Measurements from ENCODE around the gene NAP1L4.

The NAP1L4 gene

DNA sequence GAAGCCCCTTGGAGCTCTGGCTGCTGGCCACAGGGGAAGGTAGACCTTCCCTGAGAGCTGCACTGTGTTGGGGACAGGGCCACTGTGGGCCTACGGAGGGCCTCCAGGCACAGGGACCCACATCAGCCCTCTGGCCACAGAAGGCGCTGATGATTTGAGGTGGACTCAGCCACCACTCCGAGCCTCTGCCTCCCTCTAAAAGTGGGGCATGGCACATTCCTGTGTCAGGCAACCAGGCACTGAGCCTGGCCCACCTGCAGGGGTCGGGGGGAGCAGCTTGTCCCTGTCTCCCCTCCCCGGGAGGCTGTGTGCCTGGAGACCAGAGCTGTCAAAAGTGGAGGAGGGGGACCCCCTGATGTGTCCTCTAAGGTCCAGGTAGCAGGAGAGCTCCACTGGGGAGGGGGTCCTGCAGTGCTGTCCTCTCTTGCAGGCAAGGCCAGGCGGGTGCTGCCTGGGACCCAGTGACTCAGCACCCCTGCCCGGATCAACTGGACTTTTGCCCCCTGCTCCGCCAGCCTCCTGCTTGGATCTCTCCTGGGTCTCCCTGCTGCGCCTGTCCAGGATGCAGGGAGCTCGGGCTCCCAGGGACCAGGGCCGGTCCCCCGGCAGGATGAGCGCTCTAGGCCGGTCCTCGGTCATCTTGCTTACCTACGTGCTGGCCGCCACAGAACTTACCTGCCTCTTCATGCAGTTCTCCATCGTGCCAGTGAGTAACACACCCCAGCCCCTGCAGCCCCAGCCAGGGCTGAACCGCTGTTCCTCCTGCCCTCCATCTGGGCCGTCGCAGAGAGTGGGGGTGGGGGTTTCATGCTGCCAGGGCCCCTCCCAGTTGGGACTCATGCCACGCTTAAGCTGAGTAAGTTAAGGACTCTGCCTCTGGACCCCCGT is 89.1 kb downstream of the NAP1L4 start:
- no peak overlapping the region for H3K27ac ChIP-seq (ENCODE audit: low read length)

DNA sequence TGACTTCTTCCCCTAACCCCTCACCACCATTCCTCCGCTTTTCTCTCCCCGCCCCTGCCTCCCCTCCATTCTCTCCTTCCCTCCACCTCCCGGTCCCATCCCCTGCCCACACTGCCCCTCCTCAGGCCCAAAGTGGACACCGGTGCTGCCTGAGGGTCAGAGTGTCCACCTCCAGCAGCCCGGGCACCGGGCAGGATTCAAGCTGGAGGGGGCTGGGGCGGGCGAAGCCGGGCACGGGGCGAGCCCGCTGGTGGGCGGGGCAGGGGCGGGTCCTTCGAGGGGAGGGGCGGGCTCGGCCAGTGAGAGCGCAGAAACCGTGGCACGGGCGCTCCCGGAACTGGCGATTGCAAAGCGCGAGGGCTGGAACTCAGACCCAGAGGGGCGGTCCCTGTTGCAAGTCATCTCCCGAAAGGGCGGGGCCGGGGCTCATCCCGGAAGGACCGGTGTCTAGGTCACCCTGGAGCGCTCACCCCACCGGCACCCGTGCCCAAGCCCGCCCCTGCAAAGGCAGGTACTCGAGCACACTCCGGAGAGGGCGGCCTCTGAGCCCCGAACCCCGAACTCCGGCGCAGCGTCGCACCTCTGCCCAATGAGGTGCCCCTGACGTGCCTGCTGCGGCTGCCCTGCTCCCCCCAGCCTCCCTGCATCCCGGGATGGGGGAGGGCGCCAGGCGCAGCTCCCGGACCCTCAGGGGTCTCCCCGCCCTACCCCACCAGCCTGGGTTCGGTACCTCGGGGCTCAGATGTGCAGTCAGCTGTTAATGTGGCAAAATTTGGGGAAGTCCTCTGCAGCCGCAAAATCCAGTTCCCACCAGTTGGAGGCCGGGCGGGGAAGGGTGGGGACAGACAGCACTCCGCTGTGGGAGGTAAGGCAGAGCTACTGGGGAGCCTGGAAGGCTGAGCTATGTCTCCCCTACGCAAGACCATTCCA is 90.0 kb downstream of the NAP1L4 start:
- H3K36me3 ChIP-seq (replicated peaks; ENCODE audit: insufficient read depth, low read length), result no peaks in the 10 kb centered on the region
- peaks cover 20% of the 10 kb centered on the region for H3K4me1 ChIP-seq (ENCODE audit: low read length)
- H2AFZ ChIP-seq (ENCODE audit: low read length), result peak overlapping the region; percentile 93
- TF ChIP-seq EZH2 (optimal IDR thresholded peaks at IDR 0.05; ENCODE audit: low read depth, low read length) (no peak), EZH2phosphoT487 (IDR thresholded peaks at IDR 0.05; ENCODE audit: low read length) (no peak)
- TF ChIP-seq, protein P1, sequence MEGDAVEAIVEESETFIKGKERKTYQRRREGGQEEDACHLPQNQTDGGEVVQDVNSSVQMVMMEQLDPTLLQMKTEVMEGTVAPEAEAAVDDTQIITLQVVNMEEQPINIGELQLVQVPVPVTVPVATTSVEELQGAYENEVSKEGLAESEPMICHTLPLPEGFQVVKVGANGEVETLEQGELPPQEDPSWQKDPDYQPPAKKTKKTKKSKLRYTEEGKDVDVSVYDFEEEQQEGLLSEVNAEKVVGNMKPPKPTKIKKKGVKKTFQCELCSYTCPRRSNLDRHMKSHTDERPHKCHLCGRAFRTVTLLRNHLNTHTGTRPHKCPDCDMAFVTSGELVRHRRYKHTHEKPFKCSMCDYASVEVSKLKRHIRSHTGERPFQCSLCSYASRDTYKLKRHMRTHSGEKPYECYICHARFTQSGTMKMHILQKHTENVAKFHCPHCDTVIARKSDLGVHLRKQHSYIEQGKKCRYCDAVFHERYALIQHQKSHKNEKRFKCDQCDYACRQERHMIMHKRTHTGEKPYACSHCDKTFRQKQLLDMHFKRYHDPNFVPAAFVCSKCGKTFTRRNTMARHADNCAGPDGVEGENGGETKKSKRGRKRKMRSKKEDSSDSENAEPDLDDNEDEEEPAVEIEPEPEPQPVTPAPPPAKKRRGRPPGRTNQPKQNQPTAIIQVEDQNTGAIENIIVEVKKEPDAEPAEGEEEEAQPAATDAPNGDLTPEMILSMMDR (IDR thresholded peaks at IDR 0.05; ENCODE audit: low read length), result no peak
- H3K4me3 ChIP-seq (ENCODE audit: low read length), result peak overlapping the region; percentile 92
- peak overlapping the region; percentile 91 for H3K9ac ChIP-seq (ENCODE audit: low read length)
- peak overlapping the region; percentile 56; the same call in 1 of the 2 replicates for H3K27ac ChIP-seq (ENCODE audit: low read length)
- H3K9me2 ChIP-seq (replicated peaks; ENCODE audit: insufficient read depth, low read length), result no peaks in the 10 kb centered on the region
- H3K79me2 ChIP-seq (ENCODE audit: low read length), result no peaks in the 10 kb centered on the region
- H3F3A ChIP-seq (ENCODE audit: insufficient read depth, low read length), result 0 out of 2 replicates have a peak, but pooled peaks cover 2% of the 10 kb centered on the region
- no peaks in the 10 kb centered on the region for H4K20me1 ChIP-seq (ENCODE audit: insufficient read depth, low read length)
- H3K27me3 ChIP-seq (replicated peaks; ENCODE audit: insufficient read depth, low read length), result no peaks in the 10 kb centered on the region
- peak; percentile 98 for DNase-seq
- H3K9me3 ChIP-seq (replicated peaks; ENCODE audit: insufficient read depth, low read length), result no peaks in the 10 kb centered on the region
- peak overlapping the region; percentile 91 for H3K4me2 ChIP-seq (ENCODE audit: low read depth, low read length)

More for the DNA sequence above, 89.1 kb downstream of the NAP1L4 start:
- no peaks in the 10 kb centered on the region for H4K20me1 ChIP-seq (ENCODE audit: insufficient read depth, low read length)
- peaks cover 19% of the 10 kb centered on the region for H3K4me1 ChIP-seq (ENCODE audit: low read length)
- peak overlapping the region; percentile 93; the same call in 1 of the 2 replicates for H2AFZ ChIP-seq (ENCODE audit: low read length)
- H3K4me2 ChIP-seq (ENCODE audit: low read depth, low read length), result peak overlapping the region; percentile 91
- H3K9me3 ChIP-seq (replicated peaks; ENCODE audit: insufficient read depth, low read length), result no peaks in the 10 kb centered on the region
- H3F3A ChIP-seq (ENCODE audit: insufficient read depth, low read length), result 0 out of 2 replicates have a peak, but pooled peaks cover 2% of the 10 kb centered on the region
- no peaks in the 10 kb centered on the region for H3K36me3 ChIP-seq (replicated peaks; ENCODE audit: insufficient read depth, low read length)
- H3K9me2 ChIP-seq (replicated peaks; ENCODE audit: insufficient read depth, low read length), result no peaks in the 10 kb centered on the region
- no peaks in the 10 kb centered on the region for H3K27me3 ChIP-seq (replicated peaks; ENCODE audit: insufficient read depth, low read length)
- DNase-seq, result no peak
- H3K79me2 ChIP-seq (ENCODE audit: low read length), result no peaks in the 10 kb centered on the region
- H3K9ac ChIP-seq (ENCODE audit: low read length), result peak overlapping the region; percentile 91
- peak overlapping the region; percentile 92 for H3K4me3 ChIP-seq (ENCODE audit: low read length)
- TF ChIP-seq, protein P1 (IDR thresholded peaks at IDR 0.05; ENCODE audit: low read length), result no peak
- TF ChIP-seq EZH2phosphoT487 (IDR thresholded peaks at IDR 0.05; ENCODE audit: low read length) (no peak), EZH2 (optimal IDR thresholded peaks at IDR 0.05; ENCODE audit: low read depth, low read length) (no peak)

DNA sequence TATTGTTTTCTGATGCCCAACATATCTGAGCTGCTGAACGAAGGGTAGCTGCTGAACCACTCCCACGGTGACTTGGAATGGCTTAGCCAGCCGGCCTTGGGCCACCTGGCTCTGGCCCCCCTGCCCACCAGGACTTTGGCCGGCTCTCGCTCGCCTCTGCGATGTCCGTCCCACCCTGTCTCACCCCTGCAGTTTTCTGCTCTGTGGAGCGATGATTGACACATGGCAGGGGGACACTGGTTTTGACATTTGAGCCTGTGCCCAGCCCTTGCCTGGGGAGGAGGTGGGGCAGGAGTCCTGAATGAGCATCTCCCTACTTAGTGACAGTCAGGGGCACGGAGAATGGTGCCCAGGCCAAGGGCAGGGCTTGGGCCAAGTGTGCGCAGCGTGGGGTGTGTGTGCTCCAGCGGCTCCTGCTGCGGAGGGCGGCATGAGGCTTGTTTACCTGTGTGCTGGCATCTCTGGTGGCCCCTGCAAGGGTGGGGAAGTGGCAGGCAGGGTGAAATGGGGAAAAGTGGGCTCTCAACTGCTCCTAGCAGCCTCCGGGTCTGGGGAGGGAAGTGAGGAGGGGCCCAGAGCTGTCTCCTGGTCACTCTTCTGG is 90.8 kb downstream of the NAP1L4 start:
- no peaks in the 10 kb centered on the region for H3K9me3 ChIP-seq (replicated peaks; ENCODE audit: insufficient read depth, low read length)
- no peaks in the 10 kb centered on the region for H3K79me2 ChIP-seq (ENCODE audit: low read length)
- H3K4me2 ChIP-seq (ENCODE audit: low read depth, low read length), result peak overlapping the region; percentile 91
- DNase-seq, result no peak
- peaks cover 20% of the 10 kb centered on the region for H3K4me1 ChIP-seq (ENCODE audit: low read length)
- no peaks in the 10 kb centered on the region for H4K20me1 ChIP-seq (ENCODE audit: insufficient read depth, low read length)
- peak overlapping the region; percentile 68 for H3K9ac ChIP-seq (ENCODE audit: low read length)
- TF ChIP-seq EZH2phosphoT487 (IDR thresholded peaks at IDR 0.05; ENCODE audit: low read length) (no peak), EZH2 (optimal IDR thresholded peaks at IDR 0.05; ENCODE audit: low read depth, low read length) (no peak)
- TF ChIP-seq, protein P1 (IDR thresholded peaks at IDR 0.05; ENCODE audit: low read length), result no peak
- no peaks in the 10 kb centered on the region for H3K9me2 ChIP-seq (replicated peaks; ENCODE audit: insufficient read depth, low read length)
- peak overlapping the region; percentile 75 for H2AFZ ChIP-seq (ENCODE audit: low read length)
- H3K27ac ChIP-seq (ENCODE audit: low read length), result no peak overlapping the region
- no peaks in the 10 kb centered on the region for H3K36me3 ChIP-seq (replicated peaks; ENCODE audit: insufficient read depth, low read length)
- 0 out of 2 replicates have a peak, but pooled peaks cover 2% of the 10 kb centered on the region for H3F3A ChIP-seq (ENCODE audit: insufficient read depth, low read length)
- peak overlapping the region; percentile 92 for H3K4me3 ChIP-seq (ENCODE audit: low read length)
- no peaks in the 10 kb centered on the region for H3K27me3 ChIP-seq (replicated peaks; ENCODE audit: insufficient read depth, low read length)
